Measurements from ENCODE around the gene HLA-DMB.

HLA-DMB gene

DNA sequence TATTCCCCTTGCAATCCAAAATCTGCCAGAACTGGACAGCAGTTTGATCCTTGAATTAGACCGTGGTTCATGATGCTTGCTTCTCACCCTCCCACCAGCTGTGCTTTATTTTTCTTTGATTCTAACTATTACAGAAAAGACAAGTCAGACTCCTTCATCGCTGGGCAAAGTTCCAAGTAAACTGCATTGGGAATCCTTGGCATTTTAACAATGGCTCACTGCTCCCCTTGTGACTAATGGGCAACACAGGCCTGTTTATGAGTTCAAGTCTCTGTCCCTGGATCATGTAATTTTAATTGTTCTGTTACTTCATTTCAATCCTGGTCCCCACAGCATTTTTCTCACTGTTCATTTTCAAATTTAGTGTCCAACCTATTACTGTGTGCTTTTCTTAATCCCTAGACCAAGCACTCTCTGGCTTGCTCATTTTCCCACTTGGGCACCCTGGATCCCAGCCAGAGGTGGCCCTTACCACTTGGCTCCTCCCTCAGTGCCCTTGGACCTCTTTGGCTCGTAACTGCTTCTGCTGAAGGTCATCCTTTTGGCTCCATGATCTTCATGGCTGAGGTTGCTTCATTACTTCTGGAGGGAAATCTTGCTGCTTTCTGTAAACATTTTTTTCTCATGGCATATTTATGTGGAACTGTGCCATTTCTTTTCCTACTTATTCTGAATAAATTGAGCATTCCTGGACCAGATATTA is 54.0 kb downstream of the HLA-DMB start:
- no peaks in the 10 kb centered on the region for H3K36me3 ChIP-seq (ENCODE audit: control insufficient read depth, insufficient read depth, low read length)
- H3K27me3 ChIP-seq (ENCODE audit: control insufficient read depth, insufficient read depth, low read length): no peaks in the 10 kb centered on the region
- no peak overlapping the region for H3K9ac ChIP-seq (ENCODE audit: low read depth, low read length)
- H3K4me3 ChIP-seq (ENCODE audit: low read depth, low read length): no peak overlapping the region
- no peaks in the 10 kb centered on the region for H3K9me3 ChIP-seq (ENCODE audit: control insufficient read depth, insufficient read depth, low read length)
- H3K4me1 ChIP-seq (ENCODE audit: control insufficient read depth, insufficient read depth, low read length): no peaks in the 10 kb centered on the region

DNA sequence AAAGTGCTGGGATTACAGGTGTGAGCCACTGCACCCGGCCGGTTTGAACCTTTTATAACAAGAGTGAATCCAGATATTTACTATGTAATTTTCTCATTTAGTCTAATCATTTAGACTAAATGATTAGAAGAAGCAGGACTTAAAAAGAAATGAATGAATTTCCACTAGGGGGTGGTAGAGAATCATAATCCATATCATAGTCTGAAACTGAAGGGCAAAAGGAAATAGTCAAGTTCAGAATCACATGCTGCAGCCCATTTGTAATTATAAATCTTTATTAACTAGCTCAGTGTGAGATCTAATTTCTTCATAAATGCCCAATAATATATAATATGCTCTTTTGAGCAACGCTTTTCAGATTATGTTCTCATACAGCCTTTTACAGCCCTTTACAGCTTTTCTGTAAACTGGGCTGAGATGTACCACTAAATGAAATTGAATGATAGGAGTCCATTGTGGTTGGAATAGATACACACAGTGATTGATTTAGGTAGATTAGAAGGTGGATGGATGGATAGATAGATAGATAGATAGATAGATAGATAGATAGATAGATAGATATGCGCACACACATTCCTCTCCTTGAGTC is 55.0 kb downstream of the HLA-DMB start:
- Histone ChIP-seq H3K4me3 (ENCODE audit: low read depth, low read length) (no peak overlapping the region), H3K36me3 (ENCODE audit: control insufficient read depth, insufficient read depth, low read length) (no peaks in the 10 kb centered on the region), H3K9me3 (ENCODE audit: control insufficient read depth, insufficient read depth, low read length) (no peaks in the 10 kb centered on the region), H3K9ac (ENCODE audit: low read depth, low read length) (no peak overlapping the region), H3K27me3 (ENCODE audit: control insufficient read depth, insufficient read depth, low read length) (no peaks in the 10 kb centered on the region), H3K4me1 (ENCODE audit: control insufficient read depth, insufficient read depth, low read length) (no peaks in the 10 kb centered on the region)
